Subcutaneous preadipocyte (primary cell): ENCODE measurements around the gene NCOA7. TPM values are rescaled to one million over a fixed set of nuclear protein-coding genes. Genes with fewer than 3 reads are reported as not detected.

Experiments used
- small RNA-seq: library from RNA; depleted of rRNA; stranded (forward); fragments of <200 nt; gene quantifications from one replicate; pipeline ENCODE3, GENCODE V24; 2012
- total RNA-seq: library from RNA; depleted of rRNA; stranded (reverse); fragments of >200 nt; gene quantifications from 2 replicates; pipeline ENCODE4 v1.2.3, GENCODE V29; 2012

NCOA7 gene, protein sequence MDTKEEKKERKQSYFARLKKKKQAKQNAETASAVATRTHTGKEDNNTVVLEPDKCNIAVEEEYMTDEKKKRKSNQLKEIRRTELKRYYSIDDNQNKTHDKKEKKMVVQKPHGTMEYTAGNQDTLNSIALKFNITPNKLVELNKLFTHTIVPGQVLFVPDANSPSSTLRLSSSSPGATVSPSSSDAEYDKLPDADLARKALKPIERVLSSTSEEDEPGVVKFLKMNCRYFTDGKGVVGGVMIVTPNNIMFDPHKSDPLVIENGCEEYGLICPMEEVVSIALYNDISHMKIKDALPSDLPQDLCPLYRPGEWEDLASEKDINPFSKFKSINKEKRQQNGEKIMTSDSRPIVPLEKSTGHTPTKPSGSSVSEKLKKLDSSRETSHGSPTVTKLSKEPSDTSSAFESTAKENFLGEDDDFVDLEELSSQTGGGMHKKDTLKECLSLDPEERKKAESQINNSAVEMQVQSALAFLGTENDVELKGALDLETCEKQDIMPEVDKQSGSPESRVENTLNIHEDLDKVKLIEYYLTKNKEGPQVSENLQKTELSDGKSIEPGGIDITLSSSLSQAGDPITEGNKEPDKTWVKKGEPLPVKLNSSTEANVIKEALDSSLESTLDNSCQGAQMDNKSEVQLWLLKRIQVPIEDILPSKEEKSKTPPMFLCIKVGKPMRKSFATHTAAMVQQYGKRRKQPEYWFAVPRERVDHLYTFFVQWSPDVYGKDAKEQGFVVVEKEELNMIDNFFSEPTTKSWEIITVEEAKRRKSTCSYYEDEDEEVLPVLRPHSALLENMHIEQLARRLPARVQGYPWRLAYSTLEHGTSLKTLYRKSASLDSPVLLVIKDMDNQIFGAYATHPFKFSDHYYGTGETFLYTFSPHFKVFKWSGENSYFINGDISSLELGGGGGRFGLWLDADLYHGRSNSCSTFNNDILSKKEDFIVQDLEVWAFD
- total RNA-seq: 15.4 and 15.8 TPM in 2 replicates

DNA sequence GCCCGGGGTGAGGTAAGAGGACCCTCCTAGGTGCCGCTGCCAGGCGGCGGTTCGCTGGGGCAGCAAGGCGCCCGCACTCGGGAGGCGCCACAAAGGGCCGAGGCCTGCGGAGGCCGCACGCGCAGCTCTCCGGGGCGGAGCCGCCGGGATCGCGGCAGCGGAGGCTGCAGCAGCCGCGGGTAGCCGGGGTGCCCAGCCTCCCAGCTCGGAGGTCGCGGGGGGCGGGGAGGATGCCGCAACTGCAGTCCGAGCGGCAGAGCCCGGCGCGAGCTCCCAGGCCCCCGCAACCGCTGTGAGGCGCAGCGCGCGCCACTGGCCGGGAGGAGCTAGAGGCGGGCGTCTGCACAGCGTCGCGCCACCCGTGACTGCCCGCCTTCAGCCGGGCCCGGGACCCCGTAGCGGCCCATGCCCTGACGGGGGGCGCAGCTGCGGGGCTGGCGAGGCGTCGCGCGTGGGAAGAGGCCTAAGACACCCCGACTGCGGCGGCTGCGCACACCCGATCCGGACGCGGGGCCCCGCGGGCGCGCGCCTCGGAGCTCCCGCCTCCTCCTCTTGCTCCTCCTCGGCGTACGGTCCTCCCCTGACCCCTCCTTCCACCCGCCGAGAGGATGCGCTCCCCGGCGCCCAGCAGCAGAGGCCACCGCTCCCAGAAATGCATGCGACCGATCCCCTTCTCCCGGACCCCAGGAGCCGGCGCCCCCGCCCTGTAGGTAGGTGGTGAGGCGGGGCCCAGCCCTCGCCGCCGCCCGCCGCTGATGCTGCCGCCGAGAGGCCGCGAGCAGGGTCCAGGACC lies at the start of gene NCOA7:
NCOA7 (plus strand) TSS at position 603 of the 793 bp plus-strand sequence. CDS start 24,395 bp downstream, outside the sequence.

DNA sequence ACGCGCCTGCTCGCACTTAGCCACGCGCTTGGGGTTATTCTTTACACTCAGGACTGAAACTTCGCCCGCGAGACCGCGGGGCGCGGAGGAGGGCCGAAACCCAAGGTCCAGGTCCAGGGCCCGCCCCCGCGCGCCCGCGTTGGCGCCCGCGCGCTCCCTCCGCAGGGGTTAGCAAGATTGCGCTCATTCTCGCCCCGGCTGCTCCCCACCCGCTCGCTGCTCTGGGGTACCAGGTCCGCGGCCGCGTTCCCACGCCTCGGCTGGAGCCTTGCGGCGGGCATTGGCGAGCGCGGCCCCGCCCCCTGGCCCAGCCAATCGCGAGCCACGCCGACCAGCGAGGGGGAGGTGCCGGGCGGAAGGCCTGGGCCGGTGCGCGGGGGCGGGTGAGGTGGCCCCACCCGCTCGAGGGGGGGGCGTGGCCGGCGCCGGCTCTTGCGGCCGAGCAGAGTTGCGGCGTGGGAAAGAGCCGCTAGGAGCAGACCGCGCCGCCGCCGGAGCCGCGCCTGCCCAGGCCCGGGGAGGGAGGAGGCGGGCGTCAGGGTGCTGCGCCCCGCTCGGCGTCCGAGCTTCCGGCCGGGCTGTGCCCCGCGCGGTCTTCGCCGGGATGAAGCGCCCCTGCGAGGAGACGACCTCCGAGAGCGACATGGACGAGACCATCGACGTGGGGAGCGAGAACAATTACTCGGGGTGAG lies 41.4 kb upstream of the NCOA7 start, which contains the start of gene HEY2:
HEY2 (plus strand) TSS at position 460 of the 692 bp plus-strand sequence; CDS start at position 605, 145 bp downstream.

DNA sequence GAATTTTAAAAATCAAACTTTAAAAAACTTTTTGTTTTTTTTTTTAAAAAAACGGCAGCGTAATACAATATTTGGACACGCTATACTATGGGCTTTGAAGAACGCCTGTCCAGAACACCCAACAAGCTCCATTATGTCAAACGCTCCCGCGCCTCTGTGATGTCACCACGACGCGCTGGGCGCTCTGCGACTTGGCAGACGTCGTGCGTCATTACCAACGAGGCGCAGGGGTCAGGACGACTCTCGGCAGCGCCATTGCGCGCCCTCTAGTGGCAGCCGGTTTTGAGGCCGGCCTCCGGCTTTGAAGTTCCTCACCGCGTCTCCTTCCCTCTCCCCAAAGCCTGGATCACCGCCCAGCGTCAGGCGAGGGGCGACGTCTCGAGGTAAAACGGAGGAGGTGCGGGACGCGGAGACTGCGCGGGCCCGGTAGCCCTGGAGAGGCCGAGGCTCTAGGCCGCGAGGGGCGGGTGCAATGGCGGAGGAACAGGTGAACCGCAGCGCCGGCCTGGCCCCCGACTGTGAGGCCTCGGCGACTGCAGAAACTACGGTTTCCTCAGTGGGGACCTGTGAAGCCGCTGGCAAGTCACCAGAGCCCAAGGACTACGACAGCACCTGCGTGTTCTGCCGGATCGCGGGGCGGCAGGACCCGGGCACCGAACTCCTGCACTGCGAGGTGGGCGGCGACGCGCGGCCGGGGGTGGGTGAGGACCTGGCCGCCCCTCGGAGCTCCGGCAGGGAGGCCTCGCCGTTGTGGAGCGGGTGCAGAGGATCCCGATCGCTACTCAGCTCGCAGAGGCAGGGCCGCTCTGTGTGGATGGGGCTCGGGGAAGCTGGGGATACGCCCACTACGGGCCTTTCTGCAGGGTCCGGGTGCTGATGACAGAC lies 166.0 kb downstream of the NCOA7 start, which contains the start of gene HINT3:
HINT3 (plus strand) TSS at position 265 of the 885 bp plus-strand sequence; CDS start at position 473, 208 bp downstream.

Small RNA genes within 50 kb of the gene (small RNA-seq; reads per million reads assigned to genes)
- gene RNA5SP216: not detected

Other genes with a start within 250 kb of the NCOA7 start
- gene HEY2, start 41.3 kb upstream of the NCOA7 start, total RNA-seq: not detected in 2 replicates
- gene HINT3, start 165.8 kb downstream of the NCOA7 start, total RNA-seq: 9.9 and 10.6 TPM in 2 replicates
- 19.5 and 21.7 TPM in 2 replicates for gene TRMT11, start 195.6 kb downstream of the NCOA7 start, total RNA-seq